Gastrocnemius medialis (tissue), 4 donors: ENCODE data around the gene GABRB1. TPM values are rescaled to one million over a fixed set of nuclear protein-coding genes. Genes with fewer than 3 reads are reported as not detected.

Experiments
- ATAC-seq, 2 donors: fragments of 150-250 bp; one replicate each; pipeline ENCODE4 v1.9.1; 2016
- DNase-seq, 2 donors: peaks; one replicate each; pipeline ENCODE4 v3.0.0-alpha.2; 2019
- H3K27ac ChIP-seq, 4 donors: fragments of 200-600 bp; sonication (generic); 1 replicate in 1 of 4; 2 replicates in 3 of 4; pipeline ENCODE4 v1.5.1; 2016 to 2018; ENCODE audit warnings: mild to moderate bottlenecking in 2 of 4, moderate library complexity in 1 of 4
- H3K27me3 ChIP-seq, 3 donors: fragments of 200-600 bp; sonication (generic) in 2 of 3; 1 replicate in 1 of 3; 2 replicates in 2 of 3; pipeline versions ENCODE4 v1.5.1 to v1.6.0; 2016 to 2019; ENCODE audit warnings: mild to moderate bottlenecking in 1 of 3, moderate library complexity in 1 of 3
- H3K36me3 ChIP-seq, 2 donors: fragments of 200-600 bp; sonication (generic) in 1 of 2; one replicate each; pipeline ENCODE4 v1.5.1; 2017 to 2018
- H3K4me1 ChIP-seq, 2 donors: fragments of 200-600 bp; sonication (generic) in 1 of 2; one replicate each; pipeline ENCODE4 v1.5.1; 2016 to 2017; ENCODE audit warnings: mild to moderate bottlenecking in 2 of 2
- H3K4me3 ChIP-seq, 4 donors: fragments of 200-600 bp; sonication (generic) in 3 of 4; 1 replicate in 1 of 4; 2 replicates in 3 of 4; pipeline ENCODE4 v1.5.1; 2016 to 2019; ENCODE audit warnings: mild to moderate bottlenecking in 2 of 4
- H3K9me3 ChIP-seq, 3 donors: fragments of 200-600 bp; sonication (generic) in 2 of 3; 1 replicate in 1 of 3; 2 replicates in 2 of 3; pipeline ENCODE4 v1.5.1; 2016 to 2019
- POLR2A ChIP-seq, 2 donors: fragments of 450-650 bp; IDR thresholded peaks; one replicate each; pipeline ENCODE4 v1.6.1; 2017; ENCODE audit warnings: antibody characterized with exemption in 2 of 2, mild to moderate bottlenecking in 2 of 2, moderate library complexity in 2 of 2
- in situ Hi-C, 4 donors: fragments of 200-750 bp; cut with MboI; loops; one replicate each; pipeline versions ENCODE4 v1.15.0 to v1.8.0; 2017; ENCODE audit warnings: low sequenced_read_pairs in 4 of 4
- intact Hi-C: fragments of 100-400 bp; cut with DNase I; formaldehyde crosslinking; loops from one replicate; pipeline ENCODE4 v1.15.1; 2023; ENCODE audit warnings: low total_unique reads
- total RNA-seq, 4 donors: library from RNA; depleted of rRNA; stranded (reverse); fragments of >200 nt; gene quantifications; one replicate each; pipeline versions ENCODE4 v1.1.0 to v1.2.3, GENCODE V29; 2016
- TF ChIP-seq, protein P1 (sequence below), 5 experiments: fragments of 450-650 bp in 3 of 5; fragments of 200-600 bp in 2 of 5; sonication (generic) in 2 of 5; IDR thresholded peaks in 4 of 5; conservative IDR thresholded peaks in 1 of 5; 1 replicate in 4 of 5; 2 replicates in 1 of 5; pipeline ENCODE4 v1.5.1; 2016 to 2019; ENCODE audit warnings: antibody characterized with exemption in 5 of 5, mild to moderate bottlenecking in 3 of 5, moderate library complexity in 3 of 5

GABRB1 gene
- total RNA-seq, 4 donors from 2014 or later, result not detected

DNA sequence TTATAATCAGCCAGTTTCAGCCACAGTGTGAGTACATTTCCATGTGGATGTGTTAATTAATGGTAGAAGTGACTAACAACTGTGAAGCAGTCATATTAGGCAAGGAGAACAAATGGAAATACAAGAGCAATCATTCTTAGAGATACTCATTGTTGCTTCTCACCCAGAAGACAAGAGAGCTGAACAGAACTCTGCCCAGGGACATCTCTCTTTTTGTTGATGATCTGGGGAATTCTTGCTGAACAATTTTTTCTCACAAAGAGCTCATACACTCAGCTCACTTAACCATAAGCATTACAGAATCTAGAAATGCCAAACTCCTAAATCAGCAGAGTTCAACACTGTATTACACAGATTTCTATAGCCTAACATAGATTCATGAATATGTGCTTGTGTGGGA, 282.0 kb downstream of the GABRB1 start:
- in situ Hi-C loops (no loop called here), intact Hi-C loops (no loop called here)
- TF ChIP-seq POLR2A (IDR thresholded peaks at IDR 0.05), result no peak
- no peaks in the 10 kb centered on the region for H3K9me3 ChIP-seq
- no peak overlapping the region for H3K4me3 ChIP-seq
- ATAC-seq (no peak), DNase-seq (no peak)
- no peak overlapping the region for H3K27ac ChIP-seq
- H3K4me1 ChIP-seq, result no peaks in the 10 kb centered on the region
- H3K27me3 ChIP-seq, result no peaks in the 10 kb centered on the region
- H3K36me3 ChIP-seq, result no peaks in the 10 kb centered on the region

GRCh38 chr4:47315346-47315745, 284.0 kb downstream of the GABRB1 start:
- intact Hi-C loops (no loop called here), in situ Hi-C loops (no loop called here)
- no peaks in the 10 kb centered on the region for H3K9me3 ChIP-seq
- DNase-seq (no peak), ATAC-seq (no peak)
- TF ChIP-seq, protein P1, sequence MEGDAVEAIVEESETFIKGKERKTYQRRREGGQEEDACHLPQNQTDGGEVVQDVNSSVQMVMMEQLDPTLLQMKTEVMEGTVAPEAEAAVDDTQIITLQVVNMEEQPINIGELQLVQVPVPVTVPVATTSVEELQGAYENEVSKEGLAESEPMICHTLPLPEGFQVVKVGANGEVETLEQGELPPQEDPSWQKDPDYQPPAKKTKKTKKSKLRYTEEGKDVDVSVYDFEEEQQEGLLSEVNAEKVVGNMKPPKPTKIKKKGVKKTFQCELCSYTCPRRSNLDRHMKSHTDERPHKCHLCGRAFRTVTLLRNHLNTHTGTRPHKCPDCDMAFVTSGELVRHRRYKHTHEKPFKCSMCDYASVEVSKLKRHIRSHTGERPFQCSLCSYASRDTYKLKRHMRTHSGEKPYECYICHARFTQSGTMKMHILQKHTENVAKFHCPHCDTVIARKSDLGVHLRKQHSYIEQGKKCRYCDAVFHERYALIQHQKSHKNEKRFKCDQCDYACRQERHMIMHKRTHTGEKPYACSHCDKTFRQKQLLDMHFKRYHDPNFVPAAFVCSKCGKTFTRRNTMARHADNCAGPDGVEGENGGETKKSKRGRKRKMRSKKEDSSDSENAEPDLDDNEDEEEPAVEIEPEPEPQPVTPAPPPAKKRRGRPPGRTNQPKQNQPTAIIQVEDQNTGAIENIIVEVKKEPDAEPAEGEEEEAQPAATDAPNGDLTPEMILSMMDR (IDR thresholded peaks at IDR 0.05 in 4 of 5, conservative IDR thresholded peaks at IDR 0.05 in 1 of 5), result no peak
- TF ChIP-seq POLR2A (IDR thresholded peaks at IDR 0.05), result no peak
- no peaks in the 10 kb centered on the region for H3K4me1 ChIP-seq
- no peak overlapping the region for H3K27ac ChIP-seq
- no peaks in the 10 kb centered on the region for H3K36me3 ChIP-seq
- no peaks in the 10 kb centered on the region for H3K27me3 ChIP-seq
- no peak overlapping the region for H3K4me3 ChIP-seq

DNA sequence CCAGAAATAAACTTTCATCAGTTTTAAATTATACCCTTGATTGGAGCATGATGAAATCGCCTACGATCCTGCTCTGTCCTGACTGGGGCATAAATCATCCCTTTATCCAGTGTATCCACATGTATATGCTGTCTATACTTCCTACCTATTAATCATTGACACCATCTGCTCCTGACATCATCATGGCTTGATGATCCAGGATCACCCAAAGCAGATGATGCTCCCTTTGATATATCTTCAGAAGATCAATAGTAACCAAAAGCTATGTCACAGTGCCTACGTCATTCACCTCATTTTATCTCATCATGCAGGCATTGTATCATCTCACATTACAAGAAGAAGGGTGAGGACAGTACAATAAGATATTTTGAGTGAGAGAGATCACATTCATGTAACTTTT, 294.7 kb downstream of the GABRB1 start:
- Histone ChIP-seq H3K9me3 (no peaks in the 10 kb centered on the region), H3K36me3 (no peaks in the 10 kb centered on the region), H3K27ac (no peak overlapping the region), H3K27me3 (no peaks in the 10 kb centered on the region), H3K4me3 (no peak overlapping the region), H3K4me1 (no peaks in the 10 kb centered on the region)
- TF ChIP-seq, protein P1 (IDR thresholded peaks at IDR 0.05 in 4 of 5, conservative IDR thresholded peaks at IDR 0.05 in 1 of 5), result no peak
- no peak for TF ChIP-seq POLR2A (IDR thresholded peaks at IDR 0.05)
- DNase-seq (no peak), ATAC-seq (no peak)
- in situ Hi-C loops, result no loop called here
- intact Hi-C loops, result no loop called here

GRCh38 chr4:47330866-47331265, 299.5 kb downstream of the GABRB1 start:
- Histone ChIP-seq H3K27me3 (no peaks in the 10 kb centered on the region), H3K27ac (no peak overlapping the region), H3K4me1 (no peaks in the 10 kb centered on the region), H3K4me3 (no peak overlapping the region), H3K9me3 (no peaks in the 10 kb centered on the region), H3K36me3 (no peaks in the 10 kb centered on the region)
- in situ Hi-C loops (no loop called here), intact Hi-C loops (no loop called here)
- no peak for TF ChIP-seq POLR2A (IDR thresholded peaks at IDR 0.05)
- TF ChIP-seq, protein P1 (IDR thresholded peaks at IDR 0.05 in 4 of 5, conservative IDR thresholded peaks at IDR 0.05 in 1 of 5), result no peak
- DNase-seq (no peak), ATAC-seq (no peak)

- Histone ChIP-seq H3K4me1 (no peaks in the 10 kb centered on the region), H3K27ac (no peak overlapping the region), H3K27me3 (no peaks in the 10 kb centered on the region), H3K9me3 (no peaks in the 10 kb centered on the region), H3K36me3 (no peaks in the 10 kb centered on the region), H3K4me3 (no peak overlapping the region)
- TF ChIP-seq, protein P1 (IDR thresholded peaks at IDR 0.05 in 4 of 5, conservative IDR thresholded peaks at IDR 0.05 in 1 of 5), result no peak
- no peak for TF ChIP-seq POLR2A (IDR thresholded peaks at IDR 0.05)
- intact Hi-C loops, result no loop called here
- ATAC-seq (no peak), DNase-seq (no peak)
- in situ Hi-C loops, result no loop called here
Observed at GRCh38 chr4:47334652-47335051, 303.3 kb downstream of the GABRB1 start.
